K562 treated with DMSO at 1 percent for 4 hours (cell line): ENCODE data around the gene TSTD2. TPM values are rescaled to one million over a fixed set of nuclear protein-coding genes. Genes with fewer than 3 reads are reported as not detected.

Source experiments
- total RNA-seq: library from RNA; unstranded; fragments of 300-600 nt; gene quantifications from 2 replicates; pipeline ENCODE4 v1.2.3, GENCODE V29; 2022; ENCODE audit not compliant: insufficient read depth

Gene TSTD2
- 10.3 and 12.1 TPM in 2 replicates for total RNA-seq

GRCh38 chr9:97632985-97633858, at the start of gene TSTD2, which contains the start of gene NCBP1:
TSTD2 (minus strand) TSS chr9:97633368; CDS start chr9:97627562, 5,806 bp downstream.
NCBP1 (plus strand) TSS chr9:97633821; CDS start chr9:97633882, 61 bp downstream.

Other genes with a start within 250 kb of the TSTD2 start
- 7.0 and 9.4 TPM in 2 replicates for gene TDRD7, start 221.3 kb downstream of the TSTD2 start, total RNA-seq
- gene TMOD1, start 131.7 kb downstream of the TSTD2 start, total RNA-seq = 12.0 and 15.1 TPM in 2 replicates
- gene NCBP1, start 453 bp upstream of the TSTD2 start, total RNA-seq = 15.8 and 16.7 TPM in 2 replicates
- gene XPA, start 64.0 kb upstream of the TSTD2 start, total RNA-seq = 8.0 and 8.2 TPM in 2 replicates
- not detected in 2 replicates for gene FOXE1, start 219.9 kb upstream of the TSTD2 start, total RNA-seq